Muscle of back (tissue), 13 donors: ENCODE results near the gene CCDC24. TPM values are rescaled to one million over a fixed set of nuclear protein-coding genes. Genes with fewer than 3 reads are reported as not detected.

Source experiments
- DNase-seq, 3 donors: peaks; one replicate each; pipeline versions ENCODE4 v3.0.0 to v3.0.0-alpha.2; 2013
- long read RNA-seq, 9 donors: transcript quantifications; one replicate each; lab custom pipeline, GENCODE V29; 2026
- polyA plus RNA-seq, 10 donors: library from polyadenylated mRNA; unstranded; fragments of 120-200 nt; gene quantifications; one replicate each; pipeline ENCODE4 v1.2.1, GENCODE V29; 2013; ENCODE audit not compliant: insufficient read length in 10 of 10

Gene CCDC24
- polyA plus RNA-seq: 1 to 10 TPM in 5 of 10 donors, under 1 TPM in 5; 0.56 to 1.6 (median 0.98) TPM
- long read RNA-seq, donor 1: 0 reads
- long read RNA-seq, donor 2: 0 reads
- long read RNA-seq, donor 3: 0 reads
- long read RNA-seq, donor 4: 0 reads
- long read RNA-seq, donor 5: 0 reads
- long read RNA-seq, donor 6: 0 reads
- long read RNA-seq, donor 7: 0 reads
- long read RNA-seq, donor 8: 0 reads
- long read RNA-seq, donor 9: 0 reads

DNA sequence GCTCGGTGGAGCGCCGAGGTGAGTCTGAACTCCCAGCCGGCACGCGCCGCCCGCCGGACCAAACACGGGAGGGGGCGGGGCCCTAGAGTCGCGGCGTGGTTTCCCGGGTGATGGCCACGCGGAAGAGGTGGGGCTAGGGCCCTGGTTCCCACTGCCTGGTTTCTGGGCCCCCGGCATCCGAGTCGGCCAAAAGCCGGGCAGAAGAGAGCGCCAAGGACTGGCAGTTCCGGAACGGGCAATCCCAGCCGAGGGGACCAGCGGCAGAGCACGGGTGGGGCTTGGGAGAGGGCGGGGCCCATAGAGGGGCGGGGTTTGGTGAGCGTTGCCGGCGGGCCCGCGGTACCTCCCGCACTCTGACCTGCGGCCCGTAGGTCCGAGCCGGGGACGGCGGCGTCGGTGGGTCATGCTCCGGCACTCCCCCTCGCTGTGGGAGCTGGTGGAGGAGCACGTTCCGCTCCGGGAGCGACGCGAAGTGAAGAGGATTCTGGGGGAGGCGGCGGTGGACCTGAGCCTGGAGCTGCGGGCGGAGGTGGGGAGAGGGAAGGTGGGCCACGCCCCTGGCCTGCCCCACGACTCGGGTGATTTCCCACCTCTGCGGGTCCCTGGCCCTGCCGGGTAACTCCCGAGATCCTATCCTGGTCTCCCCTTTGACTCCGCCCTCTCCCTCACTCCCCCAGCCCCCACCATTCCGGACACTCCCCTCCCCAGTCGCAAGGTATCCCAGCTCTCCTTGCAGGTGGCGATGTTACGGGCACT, at the start of gene CCDC24:
Gene CCDC24, plus strand, starts transcription at position 124 of the 756 bp plus-strand sequence. Its CDS starts 280 bp downstream, at position 404.
- DNase-seq: peak; percentile 42 to 87 (median 77)

DNA sequence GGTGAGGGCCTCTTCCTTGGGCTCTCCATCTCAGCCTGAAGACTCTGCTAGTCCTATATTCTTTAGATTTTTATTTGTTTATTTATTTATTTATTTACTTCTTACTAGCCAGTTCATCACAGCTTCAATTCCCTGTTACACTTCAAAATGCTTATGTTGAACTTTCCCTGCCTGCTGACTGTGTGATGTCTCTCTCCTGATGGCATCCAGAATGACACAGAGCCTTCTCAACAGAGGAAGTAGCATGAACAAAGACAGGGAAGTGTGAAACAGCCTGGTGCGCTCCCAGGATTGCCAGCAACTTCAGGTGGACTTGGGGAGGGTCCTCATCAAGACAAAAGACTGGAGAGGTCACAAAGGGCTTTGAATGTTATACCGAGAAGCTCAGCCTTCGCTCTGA, 49.0 kb upstream of the CCDC24 start:
- no peak for DNase-seq

DNA sequence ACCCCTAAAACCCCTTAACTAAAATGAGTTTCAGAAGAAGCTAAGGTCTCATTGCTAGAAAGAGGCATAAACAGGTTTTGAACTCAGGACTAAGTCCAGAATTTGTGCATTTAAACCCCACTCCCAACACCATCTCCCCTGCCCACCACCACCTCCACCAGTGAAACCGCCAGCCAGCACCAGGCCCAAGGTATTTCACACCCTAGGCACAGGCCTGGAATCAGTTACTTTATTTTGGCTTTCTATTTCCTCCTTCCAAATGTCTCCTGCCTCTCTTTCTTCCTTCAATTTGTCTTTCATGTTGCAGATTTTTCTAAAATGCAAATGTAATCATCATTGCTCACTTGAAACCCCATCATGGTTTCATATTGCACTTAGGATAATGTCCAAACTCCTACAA, 46.5 kb upstream of the CCDC24 start:
- no peak for DNase-seq

DNA sequence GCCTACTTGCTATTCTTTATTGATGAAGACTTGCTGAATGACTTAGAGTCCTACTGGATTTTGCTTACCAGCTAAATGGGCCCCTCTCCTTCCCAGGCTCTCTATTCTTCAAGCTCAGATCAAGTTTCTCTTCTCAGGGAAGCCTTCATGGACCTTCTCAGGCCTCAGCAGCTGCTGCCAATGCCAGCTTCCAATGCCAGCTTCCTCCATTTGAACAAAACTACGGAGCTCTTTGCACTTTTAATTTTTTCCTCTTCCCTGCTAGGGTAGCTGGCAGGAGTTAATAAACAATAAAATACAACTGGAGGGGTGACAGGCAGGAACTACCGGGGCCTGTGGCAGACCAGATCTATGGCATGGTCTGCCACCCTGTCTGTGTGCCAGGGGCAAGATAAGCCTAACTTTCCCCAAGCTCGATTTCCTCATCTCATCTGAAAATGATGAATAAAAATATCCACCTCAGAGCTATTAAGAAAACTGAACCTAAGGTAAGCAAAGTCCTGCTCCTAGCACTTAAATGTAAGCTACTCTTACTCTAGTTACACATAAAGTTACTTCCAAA, 45.6 kb upstream of the CCDC24 start:
- DNase-seq: peak in 1 of 3 donors; percentile 25

DNA sequence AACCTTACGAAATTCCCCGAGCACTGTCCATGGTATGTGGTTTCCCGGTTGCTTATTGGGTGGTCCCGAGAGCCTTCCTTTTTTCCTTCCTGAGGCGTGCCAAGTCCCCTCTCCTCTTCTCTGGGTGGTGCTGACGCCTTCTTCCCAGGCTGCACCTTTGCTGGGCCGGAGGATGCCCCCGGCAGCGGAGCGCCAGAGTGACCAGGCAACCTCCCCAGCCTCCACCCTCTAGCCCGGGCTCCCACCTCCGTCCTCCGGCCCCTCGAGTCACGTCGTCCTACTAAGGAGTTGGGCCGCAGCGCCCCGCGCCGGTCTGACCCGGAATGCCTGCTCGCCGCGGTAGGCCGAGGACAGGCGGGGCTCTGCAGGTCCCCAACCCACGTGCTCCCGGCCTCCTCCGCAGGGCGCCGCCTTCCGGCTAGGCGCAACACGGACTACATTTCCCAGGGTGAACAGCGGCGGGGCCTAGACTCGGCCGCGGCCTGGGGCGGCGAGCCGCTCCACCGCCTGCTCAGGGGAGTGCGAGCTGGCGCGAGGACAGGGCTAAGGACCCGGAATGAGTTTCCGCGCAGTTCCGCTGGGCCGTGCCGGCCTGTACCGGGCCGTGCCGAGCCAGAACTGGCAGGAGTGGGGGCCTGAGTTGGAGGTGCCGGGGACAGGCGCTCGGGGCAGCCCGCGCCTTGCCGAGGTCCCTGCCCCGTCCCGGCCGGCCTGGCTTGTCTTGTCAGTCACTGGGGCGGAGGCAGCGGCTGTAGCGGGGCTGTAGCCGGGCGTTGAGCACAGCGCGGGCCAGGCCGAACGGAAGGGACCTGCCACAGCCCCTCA, 45.0 kb upstream of the CCDC24 start, which contains the start of gene IPO13:
Gene IPO13, plus strand, starts transcription at position 715 of the 825 bp plus-strand sequence. CDS start 651 bp downstream, outside the sequence.
- peak; percentile 94 to 99 (median 97) for DNase-seq

DNA sequence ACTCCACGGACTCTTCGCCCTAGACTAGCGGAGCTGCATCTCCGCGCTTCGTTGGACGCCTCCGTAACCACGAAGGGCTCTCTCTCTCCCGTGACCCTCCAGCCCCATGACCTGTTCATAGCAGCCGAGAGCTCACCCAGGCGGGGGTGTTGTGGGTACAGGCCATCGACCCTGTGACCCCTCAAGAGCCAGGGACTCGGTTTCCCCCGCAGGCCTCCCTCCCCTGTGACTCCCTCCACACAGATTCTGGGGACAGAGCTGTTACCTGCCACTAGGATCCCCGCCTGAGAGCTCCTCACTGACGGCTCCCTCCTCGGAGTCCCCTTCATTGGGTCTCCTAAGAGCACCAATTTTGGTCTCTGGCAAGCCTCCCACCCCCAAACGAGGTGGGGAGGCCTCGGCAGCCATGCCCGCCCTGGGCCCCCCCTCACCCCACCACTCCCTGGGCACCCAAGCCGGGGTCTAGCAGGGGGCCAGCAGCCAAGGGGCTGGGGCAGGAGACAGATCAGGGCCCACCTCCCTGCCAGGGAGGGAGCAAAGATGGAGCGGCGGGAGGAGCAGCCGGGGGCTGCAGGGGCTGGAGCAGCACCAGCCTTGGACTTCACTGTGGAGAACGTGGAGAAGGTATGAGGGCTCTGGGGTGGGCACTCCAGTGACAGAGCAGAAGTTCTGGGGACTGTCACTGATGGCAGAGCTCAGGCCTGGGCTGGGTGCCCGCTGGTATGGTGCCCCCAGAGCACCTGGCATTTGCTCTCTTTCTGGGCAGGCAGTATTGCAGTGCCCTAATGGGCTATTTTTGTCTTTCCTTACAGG, 44.1 kb upstream of the CCDC24 start:
- no peak for DNase-seq

DNA sequence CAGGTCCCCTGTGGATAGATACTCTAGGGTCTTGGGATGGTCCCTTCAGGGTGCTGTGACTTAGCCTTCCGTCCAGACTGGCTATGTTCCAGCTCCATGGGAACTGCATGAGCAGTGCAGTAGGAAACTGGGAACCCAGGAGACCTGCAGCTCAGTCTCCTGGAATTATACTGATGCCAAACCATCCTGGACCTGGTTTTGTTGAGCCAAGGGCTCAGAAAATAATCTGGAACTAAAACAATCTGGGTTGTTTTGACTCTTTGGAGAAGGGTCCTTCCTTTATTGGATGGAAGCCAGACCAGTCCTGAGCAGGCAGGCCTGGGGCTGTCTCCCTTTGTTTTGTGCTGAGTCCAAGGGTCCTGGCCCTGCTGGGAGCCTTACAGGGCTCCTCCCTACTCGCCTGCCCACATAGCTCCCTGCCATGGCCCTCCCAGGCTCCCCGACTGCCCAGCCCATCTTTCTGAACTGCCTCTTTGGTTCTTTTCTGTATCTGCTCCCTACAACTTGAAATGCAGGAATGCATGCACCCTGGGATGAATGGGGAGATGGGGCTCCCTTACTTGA, 43.4 kb upstream of the CCDC24 start:
- no peak for DNase-seq

DNA sequence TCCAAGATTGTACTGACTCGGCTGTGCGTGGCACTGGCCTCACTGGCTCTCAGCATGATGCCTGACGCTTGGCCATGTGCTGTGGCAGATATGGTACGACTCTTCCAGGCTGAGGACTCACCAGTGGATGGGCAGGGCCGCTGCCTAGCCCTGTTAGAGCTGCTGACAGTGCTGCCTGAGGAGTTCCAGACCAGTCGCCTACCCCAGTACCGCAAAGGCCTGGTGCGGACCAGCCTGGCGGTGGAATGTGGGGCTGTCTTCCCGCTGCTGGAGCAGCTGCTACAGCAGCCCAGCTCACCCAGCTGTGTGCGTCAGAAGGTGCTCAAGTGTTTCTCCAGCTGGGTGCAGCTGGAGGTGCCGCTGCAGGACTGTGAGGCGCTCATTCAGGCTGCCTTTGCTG, 41.7 kb upstream of the CCDC24 start:
- DNase-seq: no peak

DNA sequence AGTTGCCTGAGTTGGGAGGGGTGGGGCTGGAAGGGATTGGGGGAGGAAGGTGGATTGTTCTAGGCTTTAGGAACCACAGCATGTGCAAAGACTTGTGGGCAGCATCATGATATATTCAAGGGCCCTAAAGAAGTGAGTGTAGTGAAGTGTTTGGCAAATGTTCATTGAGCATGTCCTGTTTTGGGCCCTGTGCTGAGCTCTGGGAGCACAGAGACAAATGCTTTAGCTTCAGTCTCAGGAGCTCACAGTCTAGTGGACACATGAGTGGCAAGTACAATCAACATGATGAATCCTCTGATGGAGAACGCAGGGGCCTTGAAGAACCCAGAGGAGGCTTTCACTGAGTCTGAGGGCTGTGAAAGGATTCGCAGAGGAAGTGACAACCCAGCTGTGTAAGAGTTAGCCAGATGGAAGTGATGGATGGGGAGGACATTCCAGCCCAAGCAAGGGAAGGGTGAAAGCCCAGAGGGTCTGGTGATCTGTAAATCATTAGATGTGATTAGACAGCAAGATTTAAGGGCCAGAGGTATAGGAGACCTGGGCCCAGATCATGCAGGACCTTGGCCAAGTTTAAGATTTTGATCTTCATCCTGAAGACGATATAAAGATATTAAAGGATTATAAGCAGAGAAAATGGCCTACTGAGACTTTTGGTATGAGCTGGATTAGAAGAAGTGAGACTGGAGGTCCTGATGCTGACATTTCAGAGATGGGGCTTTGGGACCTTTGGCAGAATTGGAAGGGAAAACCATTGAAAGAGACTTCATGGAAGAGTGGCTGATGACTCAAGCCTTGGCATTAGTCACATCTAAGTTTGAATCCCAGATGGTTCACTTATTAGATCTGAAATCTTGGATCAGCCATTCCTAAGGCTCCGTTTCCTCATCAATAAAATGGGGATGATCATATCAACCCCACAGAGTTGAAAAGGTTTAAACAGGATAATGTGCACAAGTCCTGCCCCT, 40.1 kb upstream of the CCDC24 start:
- no peak for DNase-seq

DNA sequence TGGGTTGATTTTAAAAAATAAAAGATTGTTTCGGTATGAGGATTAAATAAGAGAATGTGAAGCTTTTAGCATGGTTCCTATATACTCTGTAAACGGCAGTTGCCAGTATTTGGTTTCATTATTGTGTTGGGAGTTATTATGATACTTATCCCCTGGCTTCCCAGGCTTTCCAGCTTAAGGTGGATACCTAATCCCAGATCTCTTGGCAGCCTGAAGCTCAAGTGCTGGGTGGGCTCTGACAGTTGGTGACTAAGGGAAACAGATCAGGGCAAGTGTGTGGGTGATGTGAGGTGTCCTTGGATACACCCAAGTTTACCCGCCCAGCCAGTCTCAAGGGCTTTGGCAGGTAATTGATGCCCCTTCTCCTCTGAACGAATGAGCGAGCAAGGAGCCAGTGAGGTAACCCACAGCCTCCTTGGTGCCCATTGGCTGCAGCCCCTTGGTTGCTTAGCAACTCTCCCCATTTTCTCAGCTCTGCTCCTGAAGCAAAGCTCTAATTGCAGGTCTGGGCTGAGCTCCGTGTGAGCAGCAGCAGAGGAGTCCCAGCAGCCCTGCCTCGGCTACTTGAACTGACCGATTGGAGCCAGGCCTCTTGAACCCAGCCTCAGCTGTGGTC, 38.6 kb upstream of the CCDC24 start:
- DNase-seq: no peak

DNA sequence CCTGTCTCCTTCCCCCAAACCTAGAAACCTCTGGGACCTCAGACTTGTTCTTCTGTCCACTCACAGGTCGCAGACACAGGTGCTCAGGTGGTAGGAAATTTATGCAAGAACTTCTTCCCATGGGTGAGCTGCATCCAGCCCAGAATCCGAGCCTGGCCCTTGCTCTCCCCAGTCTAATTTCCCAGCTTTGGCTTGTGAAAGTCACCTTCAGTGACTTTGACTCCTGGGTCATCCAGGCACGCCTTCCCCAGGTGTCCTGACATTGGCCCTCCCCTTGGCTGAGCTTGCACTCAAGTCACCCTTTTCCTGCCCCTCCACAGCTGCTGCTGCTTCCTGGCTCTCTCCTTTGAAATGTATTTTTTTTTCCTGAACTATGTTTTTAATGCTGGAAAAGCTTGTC, 38.0 kb upstream of the CCDC24 start:
- no peak for DNase-seq

DNA sequence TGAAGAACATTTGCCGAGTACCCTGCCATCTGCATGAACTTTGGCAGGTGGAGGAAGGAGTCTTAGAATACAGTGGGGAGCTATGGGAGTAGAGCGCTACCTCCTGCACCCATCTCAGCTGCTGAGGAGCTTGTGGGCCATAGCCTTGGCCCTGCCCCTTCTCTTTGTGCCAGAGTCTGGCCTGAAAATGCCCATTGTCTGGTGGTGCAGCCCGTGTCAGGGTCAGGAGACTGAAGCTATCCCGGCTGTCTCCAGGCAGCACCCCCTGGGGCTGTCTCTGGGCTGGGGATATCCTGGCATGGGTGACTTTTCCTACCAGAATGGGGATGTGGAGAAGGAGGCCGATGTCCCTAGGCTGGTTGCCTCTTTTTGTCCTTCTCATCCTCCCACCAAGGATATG, 37.4 kb upstream of the CCDC24 start:
- no peak for DNase-seq

DNA sequence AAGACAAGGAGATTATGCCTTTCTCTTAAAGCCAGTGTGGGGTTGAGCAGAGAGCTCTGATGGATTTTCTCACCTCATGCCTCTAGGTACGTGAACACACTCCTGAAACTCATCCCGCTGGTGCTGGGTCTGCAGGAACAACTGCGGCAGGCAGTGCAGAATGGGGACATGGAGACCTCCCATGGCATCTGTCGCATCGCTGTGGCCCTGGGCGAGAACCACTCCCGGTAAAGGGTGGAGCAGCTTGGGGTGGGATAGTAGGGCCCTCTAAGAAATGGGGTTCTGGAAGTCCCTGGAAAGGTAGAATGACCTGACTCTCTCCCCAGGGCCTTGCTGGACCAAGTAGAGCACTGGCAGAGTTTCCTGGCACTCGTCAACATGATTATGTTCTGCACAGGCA, 35.2 kb upstream of the CCDC24 start:
- no peak for DNase-seq

DNA sequence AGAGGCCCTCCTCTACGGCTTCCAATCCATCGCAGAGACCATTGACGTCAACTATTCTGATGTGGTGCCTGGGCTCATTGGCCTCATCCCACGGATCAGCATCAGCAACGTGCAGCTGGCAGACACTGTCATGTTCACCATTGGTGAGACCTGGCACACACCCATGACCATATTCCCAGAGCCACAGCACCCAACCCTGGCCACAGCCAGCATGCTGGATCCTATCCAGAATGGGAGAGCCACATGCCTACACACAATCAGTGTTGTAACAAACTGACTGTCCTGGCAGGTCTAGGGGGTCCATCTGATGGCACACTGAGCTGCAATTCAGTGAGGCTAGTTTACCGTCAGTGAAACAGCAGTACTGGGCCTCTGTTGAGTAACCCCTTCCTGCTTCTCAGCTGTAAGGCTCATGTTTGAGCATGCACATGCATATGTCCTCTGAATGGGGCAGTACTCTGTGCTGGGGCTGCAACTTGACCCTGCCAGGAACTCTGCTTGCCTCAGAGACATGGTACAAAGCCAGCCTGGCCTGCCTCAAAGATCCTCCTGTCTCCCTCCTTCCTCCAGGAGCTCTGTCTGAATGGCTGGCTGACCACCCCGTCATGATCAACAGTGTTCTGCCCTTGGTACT, 33.9 kb upstream of the CCDC24 start:
- no peak for DNase-seq

DNA sequence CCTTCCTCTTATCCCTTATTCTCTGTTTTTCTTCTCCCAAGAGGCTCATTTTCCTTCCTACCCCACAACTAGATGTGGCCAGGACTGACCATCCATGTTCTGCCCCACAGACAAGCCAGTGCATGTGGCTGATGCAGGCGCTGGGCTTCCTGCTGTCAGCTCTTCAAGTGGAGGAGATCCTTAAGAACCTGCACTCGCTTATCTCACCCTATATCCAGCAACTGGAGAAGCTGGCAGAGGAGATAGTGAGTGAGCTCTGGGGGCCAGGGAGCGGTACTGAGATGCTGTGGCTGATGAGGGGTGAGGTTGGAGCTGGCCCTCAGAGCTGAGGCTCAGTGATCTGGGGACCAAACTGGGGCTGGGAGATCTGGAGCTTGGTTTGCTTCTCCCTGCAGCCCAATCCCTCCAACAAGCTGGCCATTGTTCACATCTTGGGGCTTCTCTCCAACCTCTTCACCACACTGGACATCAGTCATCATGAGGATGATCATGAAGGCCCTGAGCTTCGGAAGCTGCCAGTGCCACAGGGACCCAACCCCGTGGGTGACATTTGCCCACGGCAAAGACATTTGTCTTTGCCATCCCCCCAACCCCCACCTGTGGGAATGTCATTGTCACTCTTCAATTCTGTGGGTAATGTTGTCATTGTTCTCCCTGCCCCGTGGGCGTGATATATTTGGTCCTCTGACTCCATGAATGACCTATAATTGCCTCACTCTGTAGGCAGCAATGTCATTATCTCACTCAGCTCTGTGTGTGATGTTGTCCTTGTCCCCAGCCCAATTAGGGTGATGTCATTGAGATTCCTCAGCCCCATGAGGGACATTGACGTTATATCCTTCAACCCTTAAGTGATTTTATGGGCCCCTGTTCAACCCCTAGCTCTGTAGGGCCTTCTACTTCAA, 32.8 kb upstream of the CCDC24 start:
- no peak for DNase-seq

DNA sequence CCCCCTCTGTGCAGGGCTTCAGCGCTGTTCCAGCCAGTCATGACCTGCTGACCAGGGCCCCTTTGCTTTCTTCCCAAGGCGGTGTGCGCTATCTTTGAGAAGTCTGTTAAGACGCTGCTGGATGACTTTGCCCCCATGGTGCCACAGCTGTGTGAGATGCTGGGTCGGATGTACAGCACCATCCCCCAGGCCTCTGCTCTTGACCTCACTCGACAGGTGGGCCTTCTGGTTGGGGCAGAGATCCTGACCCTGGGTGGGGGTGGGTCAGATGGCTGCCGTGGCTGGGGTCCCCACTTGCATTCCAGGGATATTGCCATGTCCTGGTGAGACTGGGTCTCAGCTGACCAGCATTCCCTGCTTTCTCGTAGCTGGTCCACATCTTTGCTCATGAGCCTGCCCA, 30.6 kb upstream of the CCDC24 start:
- DNase-seq: no peak

DNA sequence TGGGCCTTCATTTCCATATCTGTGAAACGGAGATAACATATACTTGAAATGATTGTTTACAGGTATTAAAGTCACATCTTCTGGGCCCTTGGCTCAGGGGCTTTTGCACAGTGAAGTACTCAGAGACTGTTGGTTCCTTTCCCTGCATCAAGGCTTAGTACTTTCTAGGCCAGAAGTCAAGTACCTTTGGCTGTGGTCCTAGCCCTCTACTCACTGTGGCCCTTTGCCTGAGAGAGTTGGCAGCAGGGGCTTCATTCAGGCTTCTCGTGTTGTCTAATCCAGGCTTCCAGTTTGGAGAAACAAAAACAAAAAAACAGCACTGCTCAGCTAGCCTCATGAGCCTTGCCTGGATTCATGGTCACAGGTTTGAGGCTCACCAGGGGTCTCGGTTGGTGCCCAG, 29.7 kb upstream of the CCDC24 start:
- no peak for DNase-seq

DNA sequence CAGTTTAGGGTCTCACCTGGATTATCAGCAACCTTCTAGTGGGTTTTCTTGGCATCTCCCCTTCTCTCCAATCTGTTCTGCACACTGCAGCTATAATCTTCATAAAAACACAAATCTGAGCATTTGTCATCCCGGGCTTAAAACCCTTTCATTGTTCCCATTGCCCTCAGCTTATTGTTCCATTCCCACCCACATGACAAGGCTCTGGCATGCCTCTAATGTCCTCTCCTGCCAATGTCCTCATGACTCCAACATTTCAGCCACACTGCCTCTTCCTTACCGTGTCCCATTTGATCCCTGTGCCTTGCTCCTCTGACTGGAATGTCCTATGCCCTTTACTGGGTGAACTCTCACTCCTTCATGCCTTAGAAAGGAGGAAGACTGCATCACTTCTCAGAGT, 29.1 kb upstream of the CCDC24 start:
- no peak for DNase-seq
